K562 (cell line): ENCODE results near the gene XPOT. TPM values are rescaled to one million over a fixed set of nuclear protein-coding genes. Genes with fewer than 3 reads are reported as not detected.

ENCODE experiments used
- BDP1 ChIP-seq: IDR thresholded peaks from 3 replicates; pipeline ENCODE4 v1.6.1; 2011; ENCODE audit not compliant: insufficient read length, insufficient read depth
- BMI1 ChIP-seq: fragments of 150-350 bp; IDR thresholded peaks from 2 replicates; pipeline ENCODE4 v1.6.1; 2014; ENCODE audit warnings: low read length
- CHD1 ChIP-seq: fragments of 200-600 bp; sonication (generic); IDR thresholded peaks from one replicate; pipeline ENCODE4 v1.6.1; 2012; ENCODE audit warnings: mild to moderate bottlenecking, moderate library complexity, low read length, inconsistent platforms
- DMBX1 ChIP-seq: fragments of 250-450 bp; sonication (Bioruptor Pico); IDR thresholded peaks from 2 replicates; pipeline ENCODE4 v1.8.0; 2022; ENCODE audit warnings: inconsistent platforms, mild to moderate bottlenecking, moderate library complexity, borderline replicate concordance
- ELF4 ChIP-seq: fragments of 450-650 bp; formaldehyde crosslinking; IDR thresholded peaks from 2 replicates; pipeline ENCODE4 v1.4.0; 2022; ENCODE audit warnings: missing genetic modification characterization
- ETS1 ChIP-seq: conservative IDR thresholded peaks from 2 replicates; pipeline ENCODE4 v1.6.1; 2011; ENCODE audit warnings: low read depth, mild to moderate bottlenecking, low read length; ENCODE audit not compliant: control insufficient read depth
- ETS2 ChIP-seq: IDR thresholded peaks from 2 replicates; pipeline ENCODE4 v1.6.1; 2016; ENCODE audit warnings: borderline replicate concordance, missing genetic modification characterization, mild to moderate bottlenecking, moderate library complexity, missing compliant biosample characterization; ENCODE audit not compliant: poor library complexity, severe bottlenecking
- GABPA ChIP-seq: fragments of 200-800 bp; sonication (Bioruptor generic); conservative IDR thresholded peaks from 2 replicates; pipeline ENCODE4 v1.6.1; 2016; ENCODE audit warnings: low read depth, missing genetic modification characterization, missing compliant biosample characterization
- MTA1 ChIP-seq: fragments of 450-650 bp; IDR thresholded peaks from 2 replicates; pipeline ENCODE4 v1.6.1; 2017; ENCODE audit warnings: borderline replicate concordance
- RFX1 ChIP-seq: fragments of 450-650 bp; IDR thresholded peaks from 2 replicates; pipeline ENCODE4 v1.6.1; 2016; ENCODE audit warnings: mild to moderate bottlenecking, moderate library complexity
- SPI1 ChIP-seq: IDR thresholded peaks from 2 replicates; pipeline ENCODE4 v1.6.1; 2011; ENCODE audit warnings: low read depth, low read length, control low read depth, borderline replicate concordance
- THRAP3 ChIP-seq: fragments of 450-650 bp; IDR thresholded peaks from 2 replicates; pipeline ENCODE4 v1.6.1; 2016; ENCODE audit warnings: mild to moderate bottlenecking, inconsistent platforms, borderline replicate concordance
- ZBTB40 ChIP-seq, 2 experiments: fragments of 450-650 bp in 1 of 2; sonication (generic) in 1 of 2; formaldehyde crosslinking in 1 of 2; IDR thresholded peaks; 2 replicates each; pipeline versions ENCODE4 v1.7.1 to v1.9.0; 2016 to 2022; ENCODE audit warnings: inconsistent platforms in 1 of 2, mild to moderate bottlenecking in 1 of 2, missing genetic modification reagents in 1 of 2
- ZFP36 ChIP-seq: fragments of 150-350 bp; IDR thresholded peaks from 2 replicates; pipeline ENCODE4 v1.6.1; 2018; ENCODE audit warnings: low read length, low read depth; ENCODE audit not compliant: partially characterized antibody
- ZFX ChIP-seq: sonication (generic); formaldehyde crosslinking; IDR thresholded peaks from 2 replicates; pipeline ENCODE4 v1.8.0; 2022; ENCODE audit warnings: mild to moderate bottlenecking, missing genetic modification reagents, moderate library complexity
- ZNF764 ChIP-seq: fragments of 250-450 bp; sonication (Bioruptor Pico); IDR thresholded peaks from 2 replicates; pipeline ENCODE4 v1.4.0; 2020; ENCODE audit warnings: low read depth, mild to moderate bottlenecking, moderate library complexity
- ZSCAN32 ChIP-seq: fragments of 450-650 bp; formaldehyde crosslinking; IDR thresholded peaks from 2 replicates; pipeline ENCODE4 v1.4.0; 2020; ENCODE audit warnings: mild to moderate bottlenecking, moderate library complexity
- polyA plus RNA-seq, 8 experiments: library from polyadenylated mRNA; depleted of rRNA in 4 of 8; stranded (reverse) in 5 of 8; unstranded in 3 of 8; fragments of >200 nt; fragmentation: Nextera tagmentation in 2 of 8; fragmentation: Illumina TruSeq in 1 of 8; extraction: Ambion mirVana in 2 of 8; extraction: Trizol in 1 of 8; gene quantifications; 2 replicates each; pipeline versions ENCODE4 v1.2.1 to v1.2.3, GENCODE V29; 2011 to 2014; ENCODE audit warnings: inconsistent platforms in 1 of 8, missing spikeins in 1 of 8
- total RNA-seq, 7 experiments: library from RNA; depleted of rRNA in 6 of 7; stranded (reverse); fragments of >200 nt in 6 of 7; fragmentation: Illumina TruSeq in 2 of 7; extraction: Trizol in 2 of 7; gene quantifications; 2 replicates each; pipeline versions ENCODE4 v1.2.1 to v1.2.3, GENCODE V29; 2011 to 2021; ENCODE audit warnings: low replicate concordance in 1 of 7

The XPOT gene
- total and polyA plus RNA-seq, 9 of the 15 experiments (the other 6 are each of a cell fraction or from before 2014, with no cell fraction given): 26.2 to 192 (median 102) TPM

- TF ChIP-seq ZBTB40 (IDR thresholded peaks at IDR 0.05): 0 out of 2 replicates have a peak, but pooled peaks have one; percentile 6
- no peak for TF ChIP-seq ZBTB40 (CRISPR knock-in tag; IDR thresholded peaks at IDR 0.05)
- peak; percentile 61; the same call in 1 of the 2 replicates for TF ChIP-seq ETS1
- peak; percentile 27 for TF ChIP-seq ETS2
- no peak for TF ChIP-seq BMI1
- TF ChIP-seq RFX1: no peak
- TF ChIP-seq ELF4 (CRISPR knock-in tag): peak; percentile 69
- no peak for TF ChIP-seq ZSCAN32
- TF ChIP-seq DMBX1 (CRISPR knock-in tag): no peak; the same call in 1 of the 2 replicates
- TF ChIP-seq ZFX: peak; percentile 86
- TF ChIP-seq BDP1: no peak
- TF ChIP-seq ZNF764 (CRISPR knock-in tag): no peak
- TF ChIP-seq GABPA (tag): peak; percentile 75
- TF ChIP-seq CHD1: peak; percentile 76
- 0 out of 2 replicates have a peak, but pooled peaks have one; percentile 6 for TF ChIP-seq SPI1
- no peak for TF ChIP-seq ZFP36
- no peak for TF ChIP-seq THRAP3
- no peak for TF ChIP-seq MTA1
These were observed 47.7 kb downstream of the XPOT start, which contains the start of gene TBK1 (continued) for GRCh38 chr12:64451687-64452558.
